ENCODE data around the gene CAGE1. TPM values are rescaled to one million over a fixed set of nuclear protein-coding genes. Genes with fewer than 3 reads are reported as not detected.

The CAGE1 gene
- total RNA-seq, 6 experiments from 2014 or later = 0.22 TPM; not detected in 5

GRCh38 chr6:7335519-7335918, 54.0 kb downstream of the CAGE1 start:
- H3K9me3 Mint-ChIP-seq = no peaks in the 10 kb centered on the region
- H3K4me3 Mint-ChIP-seq = no peak overlapping the region
- H3K4me1 Mint-ChIP-seq (ENCODE audit: low read depth) = peaks cover 9% of the 10 kb centered on the region; the same call in 1 of the 2 replicates
- peaks cover 11% of the 10 kb centered on the region for H3K27me3 Mint-ChIP-seq (ENCODE audit: insufficient read depth)
- no peak for TF ChIP-seq CTCF (IDR thresholded peaks at IDR 0.05)
- no peaks in the 10 kb centered on the region for H3K36me3 Mint-ChIP-seq (ENCODE audit: low read depth)
- no peak for DNase-seq
- no peak overlapping the region for H3K27ac Mint-ChIP-seq

- Mint-ChIP-seq H3K4me3 (no peak overlapping the region), H3K36me3 (ENCODE audit: low read depth) (no peaks in the 10 kb centered on the region), H3K9me3 (no peaks in the 10 kb centered on the region), H3K27ac (no peak overlapping the region), H3K27me3 (ENCODE audit: insufficient read depth) (peaks cover 12% of the 10 kb centered on the region), H3K4me1 (ENCODE audit: low read depth) (peaks cover 9% of the 10 kb centered on the region; the same call in 1 of the 2 replicates)
- TF ChIP-seq CTCF (IDR thresholded peaks at IDR 0.05) = no peak
- DNase-seq = no peak
Measured at GRCh38 chr6:7334685-7335084, 54.9 kb downstream of the CAGE1 start.

GRCh38 chr6:7332090-7332745, 57.3 kb downstream of the CAGE1 start:
- no peak overlapping the region for H3K4me3 Mint-ChIP-seq
- no peak for TF ChIP-seq CTCF (IDR thresholded peaks at IDR 0.05)
- peaks cover 9% of the 10 kb centered on the region; the same call in 1 of the 2 replicates for H3K4me1 Mint-ChIP-seq (ENCODE audit: low read depth)
- no peaks in the 10 kb centered on the region for H3K9me3 Mint-ChIP-seq
- no peak overlapping the region for H3K27ac Mint-ChIP-seq
- H3K27me3 Mint-ChIP-seq (ENCODE audit: insufficient read depth) = peaks cover 9% of the 10 kb centered on the region
- no peaks in the 10 kb centered on the region for H3K36me3 Mint-ChIP-seq (ENCODE audit: low read depth)
- DNase-seq = peak; percentile 18

- no peak overlapping the region for H3K27ac Mint-ChIP-seq
- no peak for TF ChIP-seq CTCF (IDR thresholded peaks at IDR 0.05)
- H3K4me3 Mint-ChIP-seq = no peak overlapping the region
- H3K9me3 Mint-ChIP-seq = no peaks in the 10 kb centered on the region
- peaks cover 13% of the 10 kb centered on the region; the same call in 1 of the 2 replicates for H3K4me1 Mint-ChIP-seq (ENCODE audit: low read depth)
- H3K27me3 Mint-ChIP-seq (ENCODE audit: insufficient read depth) = peaks cover 9% of the 10 kb centered on the region
- DNase-seq = no peak
- no peaks in the 10 kb centered on the region for H3K36me3 Mint-ChIP-seq (ENCODE audit: low read depth)
Measured at GRCh38 chr6:7331452-7331851, 58.1 kb downstream of the CAGE1 start.

GRCh38 chr6:7328243-7328642, 61.3 kb downstream of the CAGE1 start:
- no peak for DNase-seq
- Mint-ChIP-seq H3K4me1 (ENCODE audit: low read depth) (peaks cover 14% of the 10 kb centered on the region; the same call in 1 of the 2 replicates), H3K36me3 (ENCODE audit: low read depth) (peaks cover 4% of the 10 kb centered on the region; the same call in 1 of the 2 replicates), H3K27ac (no peak overlapping the region), H3K4me3 (no peak overlapping the region), H3K9me3 (no peaks in the 10 kb centered on the region), H3K27me3 (ENCODE audit: insufficient read depth) (peaks cover 13% of the 10 kb centered on the region)
- TF ChIP-seq CTCF (IDR thresholded peaks at IDR 0.05) = no peak

Data from HFFc6 (cell line).